ENCODE results near the gene ZNF346.

Gene ZNF346

DNA sequence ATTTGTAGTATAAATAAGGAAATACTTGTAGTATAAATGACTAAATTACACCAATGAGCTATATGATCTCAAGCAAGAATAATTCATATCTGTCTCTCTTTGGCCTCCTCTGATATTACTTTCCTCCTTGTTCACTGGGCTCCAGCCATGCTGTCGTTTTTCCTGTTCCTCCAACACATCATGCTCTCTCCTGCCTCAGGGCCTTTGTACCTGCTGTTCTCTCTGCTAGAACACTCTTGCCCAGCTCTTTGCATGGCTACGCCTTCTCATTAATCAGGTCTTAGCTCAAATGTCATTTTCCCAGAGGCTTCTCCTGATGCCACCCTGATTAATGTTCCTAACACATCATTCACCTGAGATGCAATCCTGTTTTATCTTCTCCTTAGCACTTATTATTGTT is 2.5 kb upstream of the ZNF346 start:
- no peaks in the 10 kb centered on the region for H3K27me3 ChIP-seq (ENCODE audit: control insufficient read depth, insufficient read depth, low read length)
- H3K4me3 ChIP-seq (ENCODE audit: low read length): no peak overlapping the region
- no peak overlapping the region for H3K9ac ChIP-seq (ENCODE audit: low read length)
- peaks cover 7% of the 10 kb centered on the region for H3K4me1 ChIP-seq (ENCODE audit: control insufficient read depth, insufficient read depth, low read length)
- no peaks in the 10 kb centered on the region for H3K36me3 ChIP-seq (ENCODE audit: control insufficient read depth, insufficient read depth, low read length)
- no peaks in the 10 kb centered on the region for H3K9me3 ChIP-seq (ENCODE audit: control insufficient read depth, low read length)

- Histone ChIP-seq H3K9ac (ENCODE audit: low read length) (peak overlapping the region; percentile 71), H3K4me3 (ENCODE audit: low read length) (peak overlapping the region; percentile 71), H3K27me3 (ENCODE audit: control insufficient read depth, insufficient read depth, low read length) (no peaks in the 10 kb centered on the region), H3K9me3 (ENCODE audit: control insufficient read depth, low read length) (no peaks in the 10 kb centered on the region), H3K4me1 (ENCODE audit: control insufficient read depth, insufficient read depth, low read length) (peaks cover 7% of the 10 kb centered on the region), H3K36me3 (ENCODE audit: control insufficient read depth, insufficient read depth, low read length) (no peaks in the 10 kb centered on the region)
Measured at GRCh38 chr5:177023303-177023664, 788 bp downstream of the ZNF346 start.

- no peak overlapping the region for H3K4me3 ChIP-seq (ENCODE audit: low read length)
- no peak overlapping the region for H3K9ac ChIP-seq (ENCODE audit: low read length)
- H3K27me3 ChIP-seq (ENCODE audit: control insufficient read depth, insufficient read depth, low read length): no peaks in the 10 kb centered on the region
- H3K9me3 ChIP-seq (ENCODE audit: control insufficient read depth, low read length): no peaks in the 10 kb centered on the region
- peaks cover 7% of the 10 kb centered on the region for H3K4me1 ChIP-seq (ENCODE audit: control insufficient read depth, insufficient read depth, low read length)
- no peaks in the 10 kb centered on the region for H3K36me3 ChIP-seq (ENCODE audit: control insufficient read depth, insufficient read depth, low read length)
Measured at GRCh38 chr5:177024559-177024958, 2.1 kb downstream of the ZNF346 start.

GRCh38 chr5:177025101-177025601 is 2.7 kb downstream of the ZNF346 start:
- H3K9me3 ChIP-seq (ENCODE audit: control insufficient read depth, low read length): no peaks in the 10 kb centered on the region
- peaks cover 7% of the 10 kb centered on the region for H3K4me1 ChIP-seq (ENCODE audit: control insufficient read depth, insufficient read depth, low read length)
- no peaks in the 10 kb centered on the region for H3K36me3 ChIP-seq (ENCODE audit: control insufficient read depth, insufficient read depth, low read length)
- H3K27me3 ChIP-seq (ENCODE audit: control insufficient read depth, insufficient read depth, low read length): no peaks in the 10 kb centered on the region
- no peak overlapping the region for H3K4me3 ChIP-seq (ENCODE audit: low read length)
- H3K9ac ChIP-seq (ENCODE audit: low read length): no peak overlapping the region

GRCh38 chr5:177027665-177028064 is 5.2 kb downstream of the ZNF346 start:
- Histone ChIP-seq H3K9me3 (ENCODE audit: control insufficient read depth, low read length) (no peaks in the 10 kb centered on the region), H3K36me3 (ENCODE audit: control insufficient read depth, insufficient read depth, low read length) (no peaks in the 10 kb centered on the region), H3K27me3 (ENCODE audit: control insufficient read depth, insufficient read depth, low read length) (no peaks in the 10 kb centered on the region), H3K4me1 (ENCODE audit: control insufficient read depth, insufficient read depth, low read length) (no peaks in the 10 kb centered on the region), H3K9ac (ENCODE audit: low read length) (no peak overlapping the region), H3K4me3 (ENCODE audit: low read length) (no peak overlapping the region)

DNA sequence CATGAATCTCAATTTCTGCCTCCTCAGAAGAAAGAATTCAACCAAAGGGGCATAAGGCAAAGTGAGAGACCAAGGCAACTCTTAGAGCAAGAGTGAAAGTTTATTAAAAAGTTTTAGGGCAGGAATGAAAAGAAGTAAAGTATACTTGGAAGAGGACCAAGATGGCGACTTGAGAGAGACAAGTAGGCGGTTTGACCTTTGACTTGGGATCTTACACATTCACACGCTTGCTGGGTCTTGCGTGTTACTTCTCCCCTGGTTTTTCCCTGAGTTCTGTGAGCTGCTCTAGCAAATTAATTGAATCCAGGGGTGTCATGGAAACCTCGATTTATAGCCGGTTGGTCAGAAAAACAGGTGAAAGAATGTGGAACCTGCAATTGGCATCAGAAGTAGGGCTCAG is 7.0 kb downstream of the ZNF346 start:
- H3K27me3 ChIP-seq (ENCODE audit: control insufficient read depth, insufficient read depth, low read length): no peaks in the 10 kb centered on the region
- no peak overlapping the region for H3K9ac ChIP-seq (ENCODE audit: low read length)
- no peaks in the 10 kb centered on the region for H3K36me3 ChIP-seq (ENCODE audit: control insufficient read depth, insufficient read depth, low read length)
- no peaks in the 10 kb centered on the region for H3K9me3 ChIP-seq (ENCODE audit: control insufficient read depth, low read length)
- no peak overlapping the region for H3K4me3 ChIP-seq (ENCODE audit: low read length)
- H3K4me1 ChIP-seq (ENCODE audit: control insufficient read depth, insufficient read depth, low read length): no peaks in the 10 kb centered on the region

DNA sequence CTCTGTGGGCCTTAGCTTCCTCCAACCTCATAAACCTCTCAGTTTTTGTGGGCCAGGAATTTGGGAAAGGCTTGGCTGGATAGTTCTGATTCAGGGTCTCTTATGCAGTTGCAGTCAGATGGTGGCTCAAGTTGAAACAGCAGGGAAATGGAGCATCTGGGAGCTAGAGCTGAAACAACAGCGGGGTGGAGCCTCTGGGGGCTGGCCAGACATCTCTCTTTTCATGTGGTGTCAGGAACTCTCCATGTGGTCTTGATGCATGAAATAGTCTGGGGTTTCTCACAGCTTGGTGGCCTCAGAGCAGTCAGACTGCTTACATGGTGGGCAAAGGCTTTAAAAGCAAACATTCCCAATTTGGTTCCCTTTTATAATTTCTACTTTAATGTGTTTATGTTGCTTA is 13.5 kb downstream of the ZNF346 start:
- no peaks in the 10 kb centered on the region for H3K9me3 ChIP-seq (ENCODE audit: control insufficient read depth, low read length)
- no peak overlapping the region for H3K9ac ChIP-seq (ENCODE audit: low read length)
- no peak overlapping the region for H3K4me3 ChIP-seq (ENCODE audit: low read length)
- no peaks in the 10 kb centered on the region for H3K4me1 ChIP-seq (ENCODE audit: control insufficient read depth, insufficient read depth, low read length)
- no peaks in the 10 kb centered on the region for H3K27me3 ChIP-seq (ENCODE audit: control insufficient read depth, insufficient read depth, low read length)
- H3K36me3 ChIP-seq (ENCODE audit: control insufficient read depth, insufficient read depth, low read length): no peaks in the 10 kb centered on the region

DNA sequence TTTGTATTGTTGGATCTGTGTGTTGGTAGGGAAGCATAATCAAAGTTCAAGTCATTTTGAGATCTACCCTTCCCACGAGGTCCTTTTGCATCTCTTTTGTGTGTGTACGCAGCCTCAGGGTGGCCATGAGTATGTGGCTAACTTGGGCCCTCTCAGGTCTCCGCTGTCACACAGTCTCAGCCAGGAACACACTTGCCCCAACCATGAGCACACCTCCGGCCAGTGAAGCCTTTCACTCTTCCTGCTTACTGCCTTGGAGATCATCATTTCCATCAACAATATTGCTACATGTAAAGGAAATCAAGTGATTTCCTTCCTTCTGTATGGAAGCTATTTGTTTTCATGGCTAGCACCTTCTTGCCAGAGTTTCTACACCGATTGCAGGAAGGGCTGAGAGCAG is 13.9 kb downstream of the ZNF346 start:
- H3K9ac ChIP-seq (ENCODE audit: low read length): no peak overlapping the region
- H3K27me3 ChIP-seq (ENCODE audit: control insufficient read depth, insufficient read depth, low read length): no peaks in the 10 kb centered on the region
- H3K4me1 ChIP-seq (ENCODE audit: control insufficient read depth, insufficient read depth, low read length): no peaks in the 10 kb centered on the region
- H3K36me3 ChIP-seq (ENCODE audit: control insufficient read depth, insufficient read depth, low read length): no peaks in the 10 kb centered on the region
- no peak overlapping the region for H3K4me3 ChIP-seq (ENCODE audit: low read length)
- H3K9me3 ChIP-seq (ENCODE audit: control insufficient read depth, low read length): no peaks in the 10 kb centered on the region

GRCh38 chr5:177036921-177037320 is 14.4 kb downstream of the ZNF346 start:
- Histone ChIP-seq H3K36me3 (ENCODE audit: control insufficient read depth, insufficient read depth, low read length) (no peaks in the 10 kb centered on the region), H3K27me3 (ENCODE audit: control insufficient read depth, insufficient read depth, low read length) (no peaks in the 10 kb centered on the region), H3K9me3 (ENCODE audit: control insufficient read depth, low read length) (no peaks in the 10 kb centered on the region), H3K4me1 (ENCODE audit: control insufficient read depth, insufficient read depth, low read length) (no peaks in the 10 kb centered on the region), H3K9ac (ENCODE audit: low read length) (no peak overlapping the region), H3K4me3 (ENCODE audit: low read length) (no peak overlapping the region)

GRCh38 chr5:177040814-177041420 is 18.4 kb downstream of the ZNF346 start:
- H3K27me3 ChIP-seq (ENCODE audit: control insufficient read depth, insufficient read depth, low read length): no peaks in the 10 kb centered on the region
- no peaks in the 10 kb centered on the region for H3K4me1 ChIP-seq (ENCODE audit: control insufficient read depth, insufficient read depth, low read length)
- no peak overlapping the region for H3K4me3 ChIP-seq (ENCODE audit: low read length)
- H3K9me3 ChIP-seq (ENCODE audit: control insufficient read depth, low read length): no peaks in the 10 kb centered on the region
- no peaks in the 10 kb centered on the region for H3K36me3 ChIP-seq (ENCODE audit: control insufficient read depth, insufficient read depth, low read length)
- H3K9ac ChIP-seq (ENCODE audit: low read length): no peak overlapping the region

DNA sequence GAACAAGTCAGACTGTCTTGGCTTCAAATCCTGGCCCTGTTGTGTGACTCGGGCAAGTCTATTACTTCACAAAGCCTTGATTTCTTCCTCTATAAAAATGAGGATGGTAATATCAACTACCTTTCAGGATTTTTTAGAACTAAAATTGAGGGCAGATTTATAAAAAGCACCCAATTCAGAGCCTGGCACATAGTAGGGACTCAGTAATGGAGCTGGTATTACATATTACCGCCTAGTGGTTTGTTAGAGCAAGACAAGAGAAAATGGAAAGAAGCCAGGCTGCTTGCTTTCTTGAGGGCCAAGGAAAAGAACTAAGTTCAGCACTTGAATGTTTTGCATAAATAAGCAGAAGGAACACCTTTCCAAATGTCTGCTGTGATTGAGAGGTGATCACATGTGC is 19.4 kb downstream of the ZNF346 start:
- Histone ChIP-seq H3K27me3 (ENCODE audit: control insufficient read depth, insufficient read depth, low read length) (no peaks in the 10 kb centered on the region), H3K4me1 (ENCODE audit: control insufficient read depth, insufficient read depth, low read length) (no peaks in the 10 kb centered on the region), H3K4me3 (ENCODE audit: low read length) (no peak overlapping the region), H3K36me3 (ENCODE audit: control insufficient read depth, insufficient read depth, low read length) (no peaks in the 10 kb centered on the region), H3K9ac (ENCODE audit: low read length) (no peak overlapping the region), H3K9me3 (ENCODE audit: control insufficient read depth, low read length) (no peaks in the 10 kb centered on the region)

GRCh38 chr5:177043114-177043513 is 20.6 kb downstream of the ZNF346 start:
- no peak overlapping the region for H3K4me3 ChIP-seq (ENCODE audit: low read length)

DNA sequence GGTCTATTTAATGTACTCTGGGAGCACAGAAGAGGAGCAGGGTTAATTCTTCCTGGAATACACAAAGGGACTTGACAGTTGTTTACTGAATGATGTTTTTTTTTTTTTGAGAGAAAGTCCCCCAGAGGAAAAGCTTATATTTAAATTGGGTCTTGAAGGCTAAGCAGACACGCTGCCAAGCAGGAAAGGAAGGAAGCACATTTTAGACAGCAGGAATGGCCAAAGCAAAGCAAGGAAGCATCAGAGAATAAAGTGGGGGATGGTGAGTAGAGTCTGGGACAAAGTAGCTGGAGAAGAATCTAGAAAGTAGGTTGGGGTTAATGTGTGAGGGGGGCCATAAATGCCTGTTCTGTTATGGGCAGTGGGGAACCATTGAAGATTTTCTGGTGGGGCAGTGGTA is 21.5 kb downstream of the ZNF346 start:
- H3K36me3 ChIP-seq (ENCODE audit: control insufficient read depth, insufficient read depth, low read length): no peaks in the 10 kb centered on the region
- H3K27me3 ChIP-seq (ENCODE audit: control insufficient read depth, insufficient read depth, low read length): no peaks in the 10 kb centered on the region
- no peak overlapping the region for H3K4me3 ChIP-seq (ENCODE audit: low read length)
- H3K9ac ChIP-seq (ENCODE audit: low read length): no peak overlapping the region
- no peaks in the 10 kb centered on the region for H3K9me3 ChIP-seq (ENCODE audit: control insufficient read depth, low read length)
- no peaks in the 10 kb centered on the region for H3K4me1 ChIP-seq (ENCODE audit: control insufficient read depth, insufficient read depth, low read length)

More at GRCh38 chr5:177043114-177043513, 20.6 kb downstream of the ZNF346 start:
- no peaks in the 10 kb centered on the region for H3K4me1 ChIP-seq (ENCODE audit: control insufficient read depth, insufficient read depth, low read length)
- H3K9ac ChIP-seq (ENCODE audit: low read length): no peak overlapping the region
- H3K9me3 ChIP-seq (ENCODE audit: control insufficient read depth, low read length): no peaks in the 10 kb centered on the region
- no peaks in the 10 kb centered on the region for H3K27me3 ChIP-seq (ENCODE audit: control insufficient read depth, insufficient read depth, low read length)
- no peaks in the 10 kb centered on the region for H3K36me3 ChIP-seq (ENCODE audit: control insufficient read depth, insufficient read depth, low read length)

All from mucosa of stomach (tissue), 1 donor.